Eye (tissue), 1 donor: ENCODE data around the gene SASH1.

Experiments
- DNase-seq: peaks from one replicate; pipeline ENCODE4 v3.0.0-alpha.2; 2015

Gene SASH1

GRCh38 chr6:148436466-148436865, 93.8 kb downstream of the SASH1 start:
- DNase-seq: no peak

- no peak for DNase-seq
These were observed 96.0 kb downstream of the SASH1 start for GRCh38 chr6:148438632-148439031.

GRCh38 chr6:148440016-148440415, 97.4 kb downstream of the SASH1 start:
- no peak for DNase-seq

- DNase-seq: peak; percentile 81
These were observed 98.3 kb downstream of the SASH1 start for GRCh38 chr6:148440877-148441453.

- DNase-seq: no peak
These were observed 98.8 kb downstream of the SASH1 start for GRCh38 chr6:148441454-148441911.

- no peak for DNase-seq
These were observed 101.3 kb downstream of the SASH1 start for GRCh38 chr6:148443798-148444560.

- no peak for DNase-seq
These were observed 102.5 kb downstream of the SASH1 start for GRCh38 chr6:148445116-148445515.

GRCh38 chr6:148445620-148446019, 103.0 kb downstream of the SASH1 start:
- DNase-seq: no peak

GRCh38 chr6:148446681-148447080, 104.0 kb downstream of the SASH1 start:
- DNase-seq: no peak

GRCh38 chr6:148447521-148448230, 105.0 kb downstream of the SASH1 start:
- DNase-seq: no peak

GRCh38 chr6:148448369-148449012, 105.9 kb downstream of the SASH1 start:
- DNase-seq: no peak

GRCh38 chr6:148450866-148451265, 108.2 kb downstream of the SASH1 start:
- no peak for DNase-seq

GRCh38 chr6:148451690-148452089, 109.1 kb downstream of the SASH1 start:
- DNase-seq: no peak

- peak; percentile 71 for DNase-seq
These were observed 110.2 kb downstream of the SASH1 start for GRCh38 chr6:148452876-148453275.

GRCh38 chr6:148453906-148454305, 111.3 kb downstream of the SASH1 start:
- no peak for DNase-seq

GRCh38 chr6:148455225-148455624, 112.6 kb downstream of the SASH1 start:
- DNase-seq: no peak

GRCh38 chr6:148455674-148456558, 113.3 kb downstream of the SASH1 start:
- peak; percentile 77 for DNase-seq

GRCh38 chr6:148457137-148457842, 114.7 kb downstream of the SASH1 start:
- no peak for DNase-seq

GRCh38 chr6:148457843-148458159, 115.2 kb downstream of the SASH1 start:
- no peak for DNase-seq

- no peak for DNase-seq
These were observed 116.6 kb downstream of the SASH1 start for GRCh38 chr6:148459238-148459637.

GRCh38 chr6:148460876-148461646, 118.4 kb downstream of the SASH1 start:
- DNase-seq: no peak
